ENCODE data around the gene SPINT1. TPM values are rescaled to one million over a fixed set of nuclear protein-coding genes. Genes with fewer than 3 reads are reported as not detected.

The SPINT1 gene
- total RNA-seq, 5 donors from 2014 or later (not counting 1 experiment from before 2014, with no cell fraction given) = 1.6 to 6.6 (median 5.1) TPM

DNA sequence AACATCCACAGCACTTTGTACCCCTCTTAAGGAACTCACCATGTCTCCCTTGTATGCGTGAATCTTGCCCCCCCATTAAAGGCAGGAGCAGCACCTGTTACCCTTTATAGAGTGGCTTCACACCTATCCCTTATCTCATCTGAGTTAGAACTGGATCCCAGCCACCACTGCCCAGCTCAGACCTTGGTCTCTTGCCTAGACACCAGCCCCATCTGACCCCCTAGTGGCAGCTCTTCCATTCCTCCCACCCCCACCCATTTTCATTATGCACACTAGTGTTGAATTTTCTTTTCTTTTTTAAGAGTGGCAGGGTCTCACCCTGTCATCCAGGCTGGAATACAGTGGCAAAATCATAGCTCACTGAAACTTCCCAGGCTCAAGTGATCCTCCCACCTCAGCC is 40.2 kb upstream of the SPINT1 start:
- 75% methylated on average over 1 of the region's 1 CpG for WGBS (ENCODE audit: insufficient coverage)
- H3K27me3 Mint-ChIP-seq = no peaks in the 10 kb centered on the region

DNA sequence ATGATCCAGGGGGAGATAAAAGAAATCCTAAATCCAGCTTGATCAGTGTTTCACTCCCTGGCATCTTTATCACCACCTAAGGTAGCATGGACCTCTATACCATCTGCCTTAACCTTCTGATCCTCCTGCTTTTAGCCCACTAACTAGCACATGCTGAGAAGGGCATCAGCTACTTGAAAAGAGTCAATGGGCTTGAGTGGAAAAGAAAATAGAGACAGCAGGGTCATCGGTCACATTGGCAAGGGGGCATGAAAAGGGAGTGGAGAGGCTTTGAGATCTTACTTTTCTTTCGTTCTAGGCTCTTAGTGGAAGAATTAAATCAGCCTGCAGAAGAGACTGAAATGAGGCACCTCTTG is 37.2 kb upstream of the SPINT1 start:
- Mint-ChIP-seq H3K4me1 (peaks cover 33 to 37% (median 35%) of the 10 kb centered on the region in 3 donors), H3K27ac (peak overlapping the region; percentile 95 to 98), H3K27me3 (no peaks in the 10 kb centered on the region), H3K36me3 (peaks cover 15% of the 10 kb centered on the region), H3K4me3 (peak overlapping the region; percentile 93 to 99 (median 95)), H3K9me3 (no peaks in the 10 kb centered on the region)
- 0% methylated on average over 2 of the region's 2 CpGs for WGBS (ENCODE audit: insufficient coverage)
- H3K27me3 ChIP-seq (replicated peaks in 1 of 2; ENCODE audit: control insufficient read depth in 2 of 2, extremely low read depth in 1 of 2, insufficient read depth in 2 of 2, low read length in 1 of 2) = no peaks in the 10 kb centered on the region
- peaks cover 13 to 16% of the 10 kb centered on the region in 2 donors for H3K36me3 ChIP-seq (ENCODE audit: control insufficient read depth in 2 of 2, extremely low read depth in 1 of 2, insufficient read depth in 1 of 2, low read length in 1 of 2)
- ChIA-PET CTCF (interaction anchor here in 1 of 2 donors (0.6 to 1.3 kb wide), 6 partner anchors 20 to 214 kb away, joined by 3 to 5 read pairs (median 3); partner anchors contain the start of gene VPS18), POLR2A (interaction anchor here (0.5 to 0.7 kb wide), 2 partner anchors 112 to 129 kb away, joined by 3 to 5 read pairs; no protein-coding TSS in a partner anchor)
- ATAC-seq (replicated peaks in 1 of 4) (no peak), DNase-seq (no peak)
- peaks cover 14 to 25% of the 10 kb centered on the region in 2 experiments for H3K4me1 ChIP-seq (ENCODE audit: control insufficient read depth in 1 of 2, extremely low read depth in 1 of 2, insufficient read depth in 2 of 2, low read length in 2 of 2)
- peak overlapping the region; percentile 93 to 99 for H3K4me3 ChIP-seq (ENCODE audit: control insufficient read depth in 1 of 2, extremely low read depth in 1 of 2, low read length in 1 of 2)
- no peaks in the 10 kb centered on the region for H3K9me3 ChIP-seq
- H3K27ac ChIP-seq (ENCODE audit: low read length) = peak overlapping the region; percentile 86

More for the DNA sequence above, 40.2 kb upstream of the SPINT1 start:
- CTCF ChIA-PET = interaction anchor here (0.6 kb wide), 3 partner anchors 17 to 388 kb away, joined by 3 to 6 read pairs (median 3); no protein-coding TSS in a partner anchor
- POLR2A ChIA-PET = interaction anchor here (0.6 to 0.7 kb wide), 3 partner anchors 209 to 993 kb away, joined by 3 to 9 read pairs (median 4); no protein-coding TSS in a partner anchor
- Mint-ChIP-seq H3K9me3 (no peaks in the 10 kb centered on the region), H3K4me1 (peaks cover 41 to 49% (median 44%) of the 10 kb centered on the region in 3 donors), H3K36me3 (peaks cover 20% of the 10 kb centered on the region), H3K4me3 (no peak overlapping the region), H3K27ac (no peak overlapping the region)
- Histone ChIP-seq H3K27ac (ENCODE audit: low read length) (no peak overlapping the region), H3K27me3 (replicated peaks in 1 of 2; ENCODE audit: control insufficient read depth in 2 of 2, extremely low read depth in 1 of 2, insufficient read depth in 2 of 2, low read length in 1 of 2) (no peaks in the 10 kb centered on the region), H3K36me3 (ENCODE audit: control insufficient read depth in 2 of 2, extremely low read depth in 1 of 2, insufficient read depth in 1 of 2, low read length in 1 of 2) (peaks cover 9 to 10% of the 10 kb centered on the region in 2 donors), H3K4me3 (ENCODE audit: control insufficient read depth in 1 of 2, extremely low read depth in 1 of 2, low read length in 1 of 2) (no peak overlapping the region), H3K9me3 (no peaks in the 10 kb centered on the region), H3K4me1 (ENCODE audit: control insufficient read depth in 1 of 2, extremely low read depth in 1 of 2, insufficient read depth in 2 of 2, low read length in 2 of 2) (peaks cover 14 to 22% of the 10 kb centered on the region in 2 experiments)
- no peak for ATAC-seq (replicated peaks in 1 of 4)
- no peak for DNase-seq

- POLR2A ChIA-PET = interaction anchor here (0.5 to 0.7 kb wide), 3 partner anchors 113 to 1026 kb away, joined by 3 to 8 read pairs (median 5); no protein-coding TSS in a partner anchor
- DNase-seq (peak; percentile 83 to 98 (median 93)), ATAC-seq (replicated peaks in 1 of 4) (peak; percentile 97 to 99 (median 98))
- Mint-ChIP-seq H3K4me3 (peak within 1 kb of the TSS; percentile 93 to 99 (median 95)), H3K27me3 (no peaks in the 10 kb centered on the region), H3K9me3 (no peaks in the 10 kb centered on the region), H3K36me3 (peaks cover 16% of the 10 kb centered on the region), H3K27ac (peak within 1 kb of the TSS; percentile 95 to 98), H3K4me1 (peaks cover 29 to 32% (median 29%) of the 10 kb centered on the region in 3 donors)
- peak within 1 kb of the TSS; percentile 93 to 99 for H3K4me3 ChIP-seq (ENCODE audit: control insufficient read depth in 1 of 2, extremely low read depth in 1 of 2, low read length in 1 of 2)
- H3K9me3 ChIP-seq = no peaks in the 10 kb centered on the region
- H3K4me1 ChIP-seq (ENCODE audit: control insufficient read depth in 1 of 2, extremely low read depth in 1 of 2, insufficient read depth in 2 of 2, low read length in 2 of 2) = peaks cover 14 to 25% of the 10 kb centered on the region in 2 experiments
- CTCF ChIA-PET = interaction anchor here in 1 of 2 donors (0.7 to 1.3 kb wide), 5 partner anchors 20 to 214 kb away, joined by 3 to 5 read pairs (median 3); partner anchors contain the start of gene VPS18
- H3K27me3 ChIP-seq (replicated peaks in 1 of 2; ENCODE audit: control insufficient read depth in 2 of 2, extremely low read depth in 1 of 2, insufficient read depth in 2 of 2, low read length in 1 of 2) = no peaks in the 10 kb centered on the region
- under 1% methylated on average over 54 of the region's 64 CpGs for WGBS (ENCODE audit: insufficient coverage)
- H3K27ac ChIP-seq (ENCODE audit: low read length) = peak within 1 kb of the TSS; percentile 86
- peaks cover 7 to 18% of the 10 kb centered on the region in 2 donors for H3K36me3 ChIP-seq (ENCODE audit: control insufficient read depth in 2 of 2, extremely low read depth in 1 of 2, insufficient read depth in 1 of 2, low read length in 1 of 2)
Observed at GRCh38 chr15:40807028-40807887, 36.6 kb upstream of the SPINT1 start, which contains the start of the genes DNAJC17 and ZFYVE19. DNAJC17 (minus strand) TSS chr15:40807473; CDS start chr15:40807446, 27 bp downstream. ZFYVE19 (plus strand) TSS chr15:40807089; CDS start chr15:40807590, 501 bp downstream.

GRCh38 chr15:40807888-40808461 is 35.9 kb upstream of the SPINT1 start:
- Histone ChIP-seq H3K27me3 (replicated peaks in 1 of 2; ENCODE audit: control insufficient read depth in 2 of 2, extremely low read depth in 1 of 2, insufficient read depth in 2 of 2, low read length in 1 of 2) (no peaks in the 10 kb centered on the region), H3K4me1 (ENCODE audit: control insufficient read depth in 1 of 2, extremely low read depth in 1 of 2, insufficient read depth in 2 of 2, low read length in 2 of 2) (peaks cover 14 to 25% of the 10 kb centered on the region in 2 experiments), H3K4me3 (ENCODE audit: control insufficient read depth in 1 of 2, extremely low read depth in 1 of 2, low read length in 1 of 2) (peak overlapping the region; percentile 93 to 99), H3K9me3 (no peaks in the 10 kb centered on the region), H3K36me3 (ENCODE audit: control insufficient read depth in 2 of 2, extremely low read depth in 1 of 2, insufficient read depth in 1 of 2, low read length in 1 of 2) (peaks cover 10 to 18% of the 10 kb centered on the region in 2 donors), H3K27ac (ENCODE audit: low read length) (no peak overlapping the region)
- peaks cover 27 to 31% (median 28%) of the 10 kb centered on the region in 3 donors for H3K4me1 Mint-ChIP-seq
- peaks cover 16% of the 10 kb centered on the region for H3K36me3 Mint-ChIP-seq
- ChIA-PET CTCF (interaction anchor here in 1 of 2 donors (1.0 kb wide), 2 partner anchors 86 to 215 kb away, joined by 3 read pairs; partner anchors contain the start of gene VPS18), POLR2A (interaction anchor here in 1 of 2 donors (0.6 kb wide), 1 partner anchor 1025 kb away, joined by 8 read pairs; no protein-coding TSS in a partner anchor)
- DNase-seq = peak in 1 of 35 experiments; percentile 3
- 9% methylated on average over 16 of the region's 19 CpGs for WGBS (ENCODE audit: insufficient coverage)
- no peaks in the 10 kb centered on the region for H3K9me3 Mint-ChIP-seq
- peak overlapping the region; percentile 93 to 99 (median 95) for H3K4me3 Mint-ChIP-seq
- peak overlapping the region; percentile 95 to 98 for H3K27ac Mint-ChIP-seq
- no peaks in the 10 kb centered on the region for H3K27me3 Mint-ChIP-seq
- ATAC-seq (replicated peaks in 1 of 4) = no peak

DNA sequence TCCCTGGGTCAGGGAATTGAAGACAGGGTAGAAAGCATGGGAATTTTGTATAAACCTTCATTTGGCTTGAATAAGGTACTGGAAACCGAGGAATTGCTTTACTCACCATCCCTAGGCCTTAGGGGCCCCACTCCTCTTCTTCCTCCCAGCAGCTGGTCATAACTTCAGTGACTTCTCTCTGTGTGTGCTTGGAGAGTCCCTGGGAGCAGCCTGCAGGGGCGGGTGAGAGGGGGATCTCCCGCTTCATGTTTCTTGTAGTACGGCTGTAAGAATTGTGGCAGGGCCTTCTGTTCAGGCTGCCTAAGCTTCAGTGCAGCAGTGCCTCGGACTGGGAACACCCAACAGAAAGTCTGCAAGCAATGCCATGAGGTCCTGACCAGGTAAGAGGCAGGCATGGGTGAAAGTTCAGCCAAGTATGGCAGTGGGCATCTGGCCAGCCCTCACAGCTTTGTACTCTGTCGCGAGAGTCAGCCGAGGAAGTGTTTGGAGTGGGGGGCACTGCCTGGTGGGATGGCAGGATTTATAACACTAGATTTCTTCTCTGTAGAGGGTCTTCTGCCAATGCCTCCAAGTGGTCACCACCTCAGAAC is 34.9 kb upstream of the SPINT1 start:
- H3K36me3 Mint-ChIP-seq = peaks cover 20% of the 10 kb centered on the region
- H3K27ac ChIP-seq (ENCODE audit: low read length) = no peak overlapping the region
- DNase-seq (no peak), ATAC-seq (replicated peaks in 1 of 4) (no peak)
- peak overlapping the region; percentile 93 to 99 (median 95) for H3K4me3 Mint-ChIP-seq
- ChIA-PET POLR2A (no interaction called here), CTCF (no interaction called here)
- peaks cover 15 to 27% of the 10 kb centered on the region in 2 donors for H3K36me3 ChIP-seq (ENCODE audit: control insufficient read depth in 2 of 2, extremely low read depth in 1 of 2, insufficient read depth in 1 of 2, low read length in 1 of 2)
- 92% methylated on average over 4 of the region's 8 CpGs for WGBS (ENCODE audit: insufficient coverage)
- no peaks in the 10 kb centered on the region for H3K9me3 Mint-ChIP-seq
- no peaks in the 10 kb centered on the region for H3K27me3 Mint-ChIP-seq
- H3K9me3 ChIP-seq = no peaks in the 10 kb centered on the region
- no peaks in the 10 kb centered on the region for H3K27me3 ChIP-seq (replicated peaks in 1 of 2; ENCODE audit: control insufficient read depth in 2 of 2, extremely low read depth in 1 of 2, insufficient read depth in 2 of 2, low read length in 1 of 2)
- H3K27ac Mint-ChIP-seq = no peak overlapping the region
- H3K4me1 Mint-ChIP-seq = peaks cover 19 to 24% (median 21%) of the 10 kb centered on the region in 3 donors
- H3K4me1 ChIP-seq (ENCODE audit: control insufficient read depth in 1 of 2, extremely low read depth in 1 of 2, insufficient read depth in 2 of 2, low read length in 2 of 2) = peaks cover 14 to 25% of the 10 kb centered on the region in 2 experiments
- H3K4me3 ChIP-seq (ENCODE audit: control insufficient read depth in 1 of 2, extremely low read depth in 1 of 2, low read length in 1 of 2) = no peak overlapping the region

Data from T-cell (primary cell).